ENCODE results near the gene SLC22A17.
A peak's percentile ranks its signal among the peaks of the same experiment; 100 is the strongest.

The SLC22A17 gene

GRCh38 chr14:23345987-23346692 is 6.5 kb downstream of the SLC22A17 start:
- TF ChIP-seq CTCF (IDR thresholded peaks at IDR 0.05), result no peak
- DNase-seq, result no peak
- peaks cover 15% of the 10 kb centered on the region for H3K9me3 Mint-ChIP-seq
- H3K36me3 Mint-ChIP-seq (ENCODE audit: low read depth), result peaks cover 16% of the 10 kb centered on the region
- H3K27ac Mint-ChIP-seq, result peak overlapping the region; percentile 76
- peaks cover 17% of the 10 kb centered on the region for H3K4me1 Mint-ChIP-seq
- no peak overlapping the region for H3K4me3 Mint-ChIP-seq
- H3K27me3 Mint-ChIP-seq (ENCODE audit: low read depth, poor library complexity), result peaks cover 18% of the 10 kb centered on the region

GRCh38 chr14:23344481-23344880 is 8.2 kb downstream of the SLC22A17 start:
- Mint-ChIP-seq H3K4me3 (no peak overlapping the region), H3K4me1 (peaks cover 9% of the 10 kb centered on the region), H3K27ac (no peak overlapping the region), H3K9me3 (peaks cover 22% of the 10 kb centered on the region), H3K27me3 (ENCODE audit: low read depth, poor library complexity) (peaks cover 1% of the 10 kb centered on the region), H3K36me3 (ENCODE audit: low read depth) (peaks cover 2% of the 10 kb centered on the region)
- no peak for DNase-seq
- TF ChIP-seq CTCF (IDR thresholded peaks at IDR 0.05), result no peak

GRCh38 chr14:23339506-23340268 is 13.0 kb downstream of the SLC22A17 start:
- no peak for TF ChIP-seq CTCF (IDR thresholded peaks at IDR 0.05)
- no peak overlapping the region for H3K27ac Mint-ChIP-seq
- no peak for DNase-seq
- H3K4me1 Mint-ChIP-seq, result no peaks in the 10 kb centered on the region
- H3K9me3 Mint-ChIP-seq, result peaks cover 49% of the 10 kb centered on the region
- H3K36me3 Mint-ChIP-seq (ENCODE audit: low read depth), result no peaks in the 10 kb centered on the region
- H3K27me3 Mint-ChIP-seq (ENCODE audit: low read depth, poor library complexity), result peaks cover 22% of the 10 kb centered on the region
- no peak overlapping the region for H3K4me3 Mint-ChIP-seq

- Mint-ChIP-seq H3K27me3 (ENCODE audit: low read depth, poor library complexity) (peaks cover 45% of the 10 kb centered on the region), H3K36me3 (ENCODE audit: low read depth) (no peaks in the 10 kb centered on the region), H3K27ac (no peak overlapping the region), H3K9me3 (peaks cover 38% of the 10 kb centered on the region), H3K4me1 (no peaks in the 10 kb centered on the region), H3K4me3 (no peak overlapping the region)
- TF ChIP-seq CTCF (IDR thresholded peaks at IDR 0.05), result no peak
- DNase-seq, result no peak
These were observed 17.1 kb downstream of the SLC22A17 start for GRCh38 chr14:23335623-23336022.

- H3K4me1 Mint-ChIP-seq, result peaks cover 28% of the 10 kb centered on the region
- H3K9me3 Mint-ChIP-seq, result no peaks in the 10 kb centered on the region
- peaks cover 29% of the 10 kb centered on the region for H3K36me3 Mint-ChIP-seq (ENCODE audit: low read depth)
- H3K27me3 Mint-ChIP-seq (ENCODE audit: low read depth, poor library complexity), result peaks cover 9% of the 10 kb centered on the region
- no peak overlapping the region for H3K27ac Mint-ChIP-seq
- DNase-seq, result peak; percentile 72
- no peak overlapping the region for H3K4me3 Mint-ChIP-seq
- peak; percentile 89 for TF ChIP-seq CTCF (IDR thresholded peaks at IDR 0.05)
These were observed 24.5 kb downstream of the SLC22A17 start for GRCh38 chr14:23327947-23328744.

Data from nephron progenitor cell (in vitro differentiated cells).